Measurements from ENCODE around the gene ARHGAP22.

The ARHGAP22 gene

GRCh38 chr10:48523820-48524758 is 80.8 kb downstream of the ARHGAP22 start:
- Histone ChIP-seq H3K27ac (ENCODE audit: insufficient read depth, low read length, poor library complexity, severe bottlenecking) (no peak overlapping the region), H3K4me1 (ENCODE audit: control insufficient read depth, insufficient read depth, low read length, poor library complexity, severe bottlenecking) (no peaks in the 10 kb centered on the region), H3K9me3 (ENCODE audit: control insufficient read depth, low read length) (no peaks in the 10 kb centered on the region), H3K27me3 (replicated peaks; ENCODE audit: control insufficient read depth, insufficient read depth, low read length, poor library complexity, severe bottlenecking) (peaks cover 5% of the 10 kb centered on the region), H3K36me3 (ENCODE audit: control insufficient read depth, insufficient read depth, low read length) (no peaks in the 10 kb centered on the region), H3K4me3 (ENCODE audit: insufficient read depth, low read depth, low read length, poor library complexity, severe bottlenecking) (no peak overlapping the region)
- DNase-seq = no peak

- no peaks in the 10 kb centered on the region for H3K36me3 ChIP-seq (ENCODE audit: control insufficient read depth, insufficient read depth, low read length)
- H3K27ac ChIP-seq (ENCODE audit: insufficient read depth, low read length, poor library complexity, severe bottlenecking) = no peak overlapping the region
- H3K9me3 ChIP-seq (ENCODE audit: control insufficient read depth, low read length) = no peaks in the 10 kb centered on the region
- no peak for DNase-seq
- peaks cover 5% of the 10 kb centered on the region for H3K27me3 ChIP-seq (replicated peaks; ENCODE audit: control insufficient read depth, insufficient read depth, low read length, poor library complexity, severe bottlenecking)
- no peak overlapping the region for H3K4me3 ChIP-seq (ENCODE audit: insufficient read depth, low read depth, low read length, poor library complexity, severe bottlenecking)
- H3K4me1 ChIP-seq (ENCODE audit: control insufficient read depth, insufficient read depth, low read length, poor library complexity, severe bottlenecking) = no peaks in the 10 kb centered on the region
Observed at GRCh38 chr10:48523212-48523819, 81.6 kb downstream of the ARHGAP22 start.

DNA sequence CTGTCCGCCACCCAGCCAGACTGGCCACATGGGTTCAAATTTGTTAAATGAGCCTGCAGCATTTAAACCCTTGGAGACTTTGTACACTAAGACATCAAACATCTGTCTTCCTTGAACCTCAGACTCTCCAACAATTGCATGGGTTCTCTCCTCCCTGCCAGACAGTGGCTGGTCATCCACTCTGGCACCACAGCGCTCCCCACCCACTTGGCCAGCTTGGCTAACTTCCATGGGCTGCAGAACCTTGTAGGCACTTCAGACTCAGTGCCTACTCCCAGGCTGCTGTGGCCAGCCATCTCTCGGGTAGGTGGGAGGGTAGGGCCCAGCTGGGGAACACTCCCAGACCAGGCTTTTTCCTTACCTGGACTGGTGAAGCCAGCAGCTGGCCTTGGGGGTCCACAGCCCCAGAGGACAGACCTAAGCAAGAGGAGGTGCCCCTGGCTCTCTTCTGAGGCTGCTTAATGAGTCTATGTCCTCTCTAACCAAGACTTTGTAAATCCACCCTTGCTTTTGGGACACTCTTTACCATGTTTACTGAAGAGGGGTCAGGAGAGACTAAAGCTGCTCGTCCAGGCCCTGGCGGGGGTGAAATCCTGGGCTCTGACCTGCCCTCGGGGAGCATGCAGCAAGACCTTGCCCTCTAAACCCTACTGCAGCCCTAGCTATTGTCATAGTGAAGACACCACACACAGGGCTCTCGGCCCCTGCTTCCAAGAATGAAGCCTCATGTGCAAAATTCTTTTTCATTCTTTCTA is 82.7 kb downstream of the ARHGAP22 start:
- H3K9me3 ChIP-seq (ENCODE audit: control insufficient read depth, low read length) = no peaks in the 10 kb centered on the region
- H3K27me3 ChIP-seq (replicated peaks; ENCODE audit: control insufficient read depth, insufficient read depth, low read length, poor library complexity, severe bottlenecking) = peaks cover 5% of the 10 kb centered on the region
- no peaks in the 10 kb centered on the region for H3K36me3 ChIP-seq (ENCODE audit: control insufficient read depth, insufficient read depth, low read length)
- no peak for DNase-seq
- H3K4me1 ChIP-seq (ENCODE audit: control insufficient read depth, insufficient read depth, low read length, poor library complexity, severe bottlenecking) = no peaks in the 10 kb centered on the region
- H3K27ac ChIP-seq (ENCODE audit: insufficient read depth, low read length, poor library complexity, severe bottlenecking) = no peak overlapping the region
- H3K4me3 ChIP-seq (ENCODE audit: insufficient read depth, low read depth, low read length, poor library complexity, severe bottlenecking) = no peak overlapping the region

GRCh38 chr10:48520594-48520993 is 84.3 kb downstream of the ARHGAP22 start:
- H3K36me3 ChIP-seq (ENCODE audit: control insufficient read depth, insufficient read depth, low read length) = no peaks in the 10 kb centered on the region
- H3K27me3 ChIP-seq (replicated peaks; ENCODE audit: control insufficient read depth, insufficient read depth, low read length, poor library complexity, severe bottlenecking) = peaks cover 5% of the 10 kb centered on the region
- no peak for DNase-seq
- H3K4me3 ChIP-seq (ENCODE audit: insufficient read depth, low read depth, low read length, poor library complexity, severe bottlenecking) = no peak overlapping the region
- H3K9me3 ChIP-seq (ENCODE audit: control insufficient read depth, low read length) = no peaks in the 10 kb centered on the region
- H3K27ac ChIP-seq (ENCODE audit: insufficient read depth, low read length, poor library complexity, severe bottlenecking) = no peak overlapping the region
- no peaks in the 10 kb centered on the region for H3K4me1 ChIP-seq (ENCODE audit: control insufficient read depth, insufficient read depth, low read length, poor library complexity, severe bottlenecking)

- DNase-seq = no peak
- no peaks in the 10 kb centered on the region for H3K4me1 ChIP-seq (ENCODE audit: control insufficient read depth, insufficient read depth, low read length, poor library complexity, severe bottlenecking)
- H3K4me3 ChIP-seq (ENCODE audit: insufficient read depth, low read depth, low read length, poor library complexity, severe bottlenecking) = no peak overlapping the region
- no peaks in the 10 kb centered on the region for H3K36me3 ChIP-seq (ENCODE audit: control insufficient read depth, insufficient read depth, low read length)
- peaks cover 5% of the 10 kb centered on the region for H3K27me3 ChIP-seq (replicated peaks; ENCODE audit: control insufficient read depth, insufficient read depth, low read length, poor library complexity, severe bottlenecking)
- no peaks in the 10 kb centered on the region for H3K9me3 ChIP-seq (ENCODE audit: control insufficient read depth, low read length)
- H3K27ac ChIP-seq (ENCODE audit: insufficient read depth, low read length, poor library complexity, severe bottlenecking) = no peak overlapping the region
Observed at GRCh38 chr10:48520184-48520506, 84.7 kb downstream of the ARHGAP22 start.

DNA sequence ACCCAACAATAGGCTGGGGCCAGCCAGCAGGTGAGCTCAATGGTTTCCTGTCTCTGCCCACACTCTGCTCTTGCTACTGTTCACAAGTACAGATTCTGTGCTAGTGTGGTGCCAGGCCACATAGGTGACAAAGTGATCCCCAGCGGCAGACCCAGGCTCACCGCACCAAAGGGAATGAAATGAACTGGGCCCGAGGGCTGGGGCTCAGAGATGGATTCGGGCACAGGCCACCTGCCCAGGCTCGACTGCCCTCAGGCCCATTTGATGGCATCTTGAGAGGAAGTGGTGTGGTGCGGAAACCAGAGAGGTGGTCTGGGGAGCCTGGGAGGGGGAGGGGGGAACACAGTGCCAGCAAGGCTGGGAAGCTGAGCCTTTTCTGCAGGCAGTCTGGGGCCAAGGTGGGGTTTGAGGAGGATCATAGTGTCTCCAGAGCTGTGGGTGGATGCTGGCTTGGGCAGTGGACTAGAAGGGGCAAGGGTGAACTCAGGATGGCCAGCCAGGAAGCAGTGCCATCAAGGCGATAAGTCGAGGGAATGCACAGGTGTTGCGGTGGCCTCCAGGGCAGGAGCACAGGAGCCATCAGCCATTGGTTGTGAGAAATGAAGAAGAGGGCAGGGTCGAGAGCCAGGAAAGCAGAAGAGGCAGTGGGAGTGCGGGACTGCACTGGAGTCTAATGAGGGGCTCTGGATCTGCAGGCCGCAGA is 85.2 kb downstream of the ARHGAP22 start:
- Histone ChIP-seq H3K4me1 (ENCODE audit: control insufficient read depth, insufficient read depth, low read length, poor library complexity, severe bottlenecking) (no peaks in the 10 kb centered on the region), H3K36me3 (ENCODE audit: control insufficient read depth, insufficient read depth, low read length) (no peaks in the 10 kb centered on the region), H3K27ac (ENCODE audit: insufficient read depth, low read length, poor library complexity, severe bottlenecking) (no peak overlapping the region), H3K9me3 (ENCODE audit: control insufficient read depth, low read length) (no peaks in the 10 kb centered on the region), H3K27me3 (replicated peaks; ENCODE audit: control insufficient read depth, insufficient read depth, low read length, poor library complexity, severe bottlenecking) (peaks cover 5% of the 10 kb centered on the region), H3K4me3 (ENCODE audit: insufficient read depth, low read depth, low read length, poor library complexity, severe bottlenecking) (no peak overlapping the region)
- DNase-seq = no peak

GRCh38 chr10:48518986-48519385 is 85.9 kb downstream of the ARHGAP22 start:
- Histone ChIP-seq H3K36me3 (ENCODE audit: control insufficient read depth, insufficient read depth, low read length) (no peaks in the 10 kb centered on the region), H3K27ac (ENCODE audit: insufficient read depth, low read length, poor library complexity, severe bottlenecking) (no peak overlapping the region), H3K27me3 (replicated peaks; ENCODE audit: control insufficient read depth, insufficient read depth, low read length, poor library complexity, severe bottlenecking) (peaks cover 5% of the 10 kb centered on the region), H3K4me3 (ENCODE audit: insufficient read depth, low read depth, low read length, poor library complexity, severe bottlenecking) (no peak overlapping the region), H3K4me1 (ENCODE audit: control insufficient read depth, insufficient read depth, low read length, poor library complexity, severe bottlenecking) (no peaks in the 10 kb centered on the region), H3K9me3 (ENCODE audit: control insufficient read depth, low read length) (no peaks in the 10 kb centered on the region)
- DNase-seq = no peak

- Histone ChIP-seq H3K27me3 (replicated peaks; ENCODE audit: control insufficient read depth, insufficient read depth, low read length, poor library complexity, severe bottlenecking) (peaks cover 5% of the 10 kb centered on the region), H3K4me1 (ENCODE audit: control insufficient read depth, insufficient read depth, low read length, poor library complexity, severe bottlenecking) (no peaks in the 10 kb centered on the region), H3K9me3 (ENCODE audit: control insufficient read depth, low read length) (no peaks in the 10 kb centered on the region), H3K27ac (ENCODE audit: insufficient read depth, low read length, poor library complexity, severe bottlenecking) (no peak overlapping the region), H3K36me3 (ENCODE audit: control insufficient read depth, insufficient read depth, low read length) (no peaks in the 10 kb centered on the region), H3K4me3 (ENCODE audit: insufficient read depth, low read depth, low read length, poor library complexity, severe bottlenecking) (no peak overlapping the region)
- DNase-seq = no peak
Observed at GRCh38 chr10:48517911-48518811, 86.7 kb downstream of the ARHGAP22 start.

GRCh38 chr10:48517482-48517881 is 87.4 kb downstream of the ARHGAP22 start:
- no peaks in the 10 kb centered on the region for H3K4me1 ChIP-seq (ENCODE audit: control insufficient read depth, insufficient read depth, low read length, poor library complexity, severe bottlenecking)
- no peak for DNase-seq
- H3K4me3 ChIP-seq (ENCODE audit: insufficient read depth, low read depth, low read length, poor library complexity, severe bottlenecking) = no peak overlapping the region
- no peaks in the 10 kb centered on the region for H3K36me3 ChIP-seq (ENCODE audit: control insufficient read depth, insufficient read depth, low read length)
- no peak overlapping the region for H3K27ac ChIP-seq (ENCODE audit: insufficient read depth, low read length, poor library complexity, severe bottlenecking)
- H3K27me3 ChIP-seq (replicated peaks; ENCODE audit: control insufficient read depth, insufficient read depth, low read length, poor library complexity, severe bottlenecking) = peaks cover 2% of the 10 kb centered on the region
- no peaks in the 10 kb centered on the region for H3K9me3 ChIP-seq (ENCODE audit: control insufficient read depth, low read length)

Data from effector memory CD4-positive, alpha-beta T cell (primary cell).